Coronary artery (tissue), 2 donors: Measurements from ENCODE around the gene ASB5.
"Not testable (repeated sequence)": the region's sequence is repeated elsewhere in the genome, so short reads cannot be mapped to it uniquely, and the experiment has no call there.

Experiments used
- DNase-seq: peaks from one replicate; pipeline ENCODE4 v3.0.0-alpha.2; 2017; ENCODE audit warnings: low spot score
- H3K27ac ChIP-seq, 2 donors: fragments of 200-600 bp; sonication (generic); one replicate each; pipeline ENCODE4 v1.5.1; 2016 to 2019
- H3K4me3 ChIP-seq: fragments of 200-600 bp; sonication (generic); 2 replicates; pipeline ENCODE4 v1.5.1; 2016; ENCODE audit warnings: mild to moderate bottlenecking, moderate library complexity
- TF ChIP-seq, protein P1 (sequence below): fragments of 200-600 bp; sonication (generic); IDR thresholded peaks from one replicate; pipeline ENCODE4 v1.5.1; 2019; ENCODE audit warnings: antibody characterized with exemption

Gene ASB5

DNA sequence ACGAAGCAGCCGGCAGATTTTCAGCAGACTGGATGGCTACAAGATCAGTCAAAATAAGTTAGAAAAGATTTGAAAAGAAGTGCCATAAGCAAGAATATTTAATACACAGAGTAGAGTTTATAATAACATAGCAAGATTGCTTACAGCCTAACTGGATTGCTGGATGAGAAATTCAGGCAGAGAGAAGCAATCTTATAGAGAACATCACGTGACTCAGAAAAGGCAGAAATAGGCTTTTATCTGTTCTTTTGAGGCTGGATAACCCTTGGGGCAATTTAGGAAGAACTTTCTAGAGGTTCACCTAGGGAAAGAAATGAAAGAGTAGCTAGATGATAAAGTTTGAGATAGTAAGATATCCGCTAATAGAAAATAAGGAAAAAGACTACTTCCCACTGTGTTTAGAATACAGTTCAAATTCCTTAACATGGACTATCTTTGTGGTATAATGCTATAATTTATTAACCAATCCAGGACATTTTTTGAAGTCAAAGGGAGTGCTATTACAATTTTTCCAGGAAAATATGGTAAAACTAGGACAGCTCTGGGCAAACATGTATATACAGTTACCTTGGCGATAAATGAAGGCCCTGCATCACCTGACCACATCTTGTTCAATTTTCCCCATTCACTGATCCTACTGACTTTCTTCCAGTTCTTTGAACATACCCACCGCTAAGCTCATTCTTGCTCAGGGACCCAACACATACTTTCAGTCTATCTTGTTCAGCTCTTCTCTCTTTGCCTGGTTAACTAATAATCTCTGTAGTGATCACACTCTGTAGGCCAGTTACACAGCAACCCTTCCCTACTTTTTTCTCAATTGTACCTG lies 38.0 kb upstream of the ASB5 start:
- TF ChIP-seq, protein P1, sequence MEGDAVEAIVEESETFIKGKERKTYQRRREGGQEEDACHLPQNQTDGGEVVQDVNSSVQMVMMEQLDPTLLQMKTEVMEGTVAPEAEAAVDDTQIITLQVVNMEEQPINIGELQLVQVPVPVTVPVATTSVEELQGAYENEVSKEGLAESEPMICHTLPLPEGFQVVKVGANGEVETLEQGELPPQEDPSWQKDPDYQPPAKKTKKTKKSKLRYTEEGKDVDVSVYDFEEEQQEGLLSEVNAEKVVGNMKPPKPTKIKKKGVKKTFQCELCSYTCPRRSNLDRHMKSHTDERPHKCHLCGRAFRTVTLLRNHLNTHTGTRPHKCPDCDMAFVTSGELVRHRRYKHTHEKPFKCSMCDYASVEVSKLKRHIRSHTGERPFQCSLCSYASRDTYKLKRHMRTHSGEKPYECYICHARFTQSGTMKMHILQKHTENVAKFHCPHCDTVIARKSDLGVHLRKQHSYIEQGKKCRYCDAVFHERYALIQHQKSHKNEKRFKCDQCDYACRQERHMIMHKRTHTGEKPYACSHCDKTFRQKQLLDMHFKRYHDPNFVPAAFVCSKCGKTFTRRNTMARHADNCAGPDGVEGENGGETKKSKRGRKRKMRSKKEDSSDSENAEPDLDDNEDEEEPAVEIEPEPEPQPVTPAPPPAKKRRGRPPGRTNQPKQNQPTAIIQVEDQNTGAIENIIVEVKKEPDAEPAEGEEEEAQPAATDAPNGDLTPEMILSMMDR: no peak
- H3K27ac ChIP-seq: no peak overlapping the region
- H3K4me3 ChIP-seq: no peak overlapping the region
- DNase-seq: no peak

DNA sequence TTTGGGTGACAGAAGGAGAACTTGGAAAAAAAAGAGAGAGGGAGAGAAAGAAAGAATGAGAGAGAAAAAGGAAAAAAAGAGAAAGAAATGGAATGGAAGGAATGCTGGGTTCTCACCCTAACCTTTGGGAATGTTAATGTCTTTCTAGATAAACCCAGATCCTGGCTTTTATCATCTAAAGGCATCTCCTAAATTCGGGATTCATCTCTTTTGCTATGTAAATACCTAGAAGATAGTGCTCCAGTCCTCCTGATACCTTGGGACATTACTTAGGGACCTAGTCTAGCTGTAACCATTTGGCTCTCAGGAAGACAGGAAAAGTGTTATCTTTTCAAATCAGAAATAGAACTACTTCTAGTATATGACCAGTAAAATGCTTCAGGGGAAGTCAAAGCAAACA lies 34.9 kb upstream of the ASB5 start:
- Histone ChIP-seq H3K27ac (no peak overlapping the region), H3K4me3 (no peak overlapping the region)
- TF ChIP-seq, protein P1: no peak
- DNase-seq: no peak

DNA sequence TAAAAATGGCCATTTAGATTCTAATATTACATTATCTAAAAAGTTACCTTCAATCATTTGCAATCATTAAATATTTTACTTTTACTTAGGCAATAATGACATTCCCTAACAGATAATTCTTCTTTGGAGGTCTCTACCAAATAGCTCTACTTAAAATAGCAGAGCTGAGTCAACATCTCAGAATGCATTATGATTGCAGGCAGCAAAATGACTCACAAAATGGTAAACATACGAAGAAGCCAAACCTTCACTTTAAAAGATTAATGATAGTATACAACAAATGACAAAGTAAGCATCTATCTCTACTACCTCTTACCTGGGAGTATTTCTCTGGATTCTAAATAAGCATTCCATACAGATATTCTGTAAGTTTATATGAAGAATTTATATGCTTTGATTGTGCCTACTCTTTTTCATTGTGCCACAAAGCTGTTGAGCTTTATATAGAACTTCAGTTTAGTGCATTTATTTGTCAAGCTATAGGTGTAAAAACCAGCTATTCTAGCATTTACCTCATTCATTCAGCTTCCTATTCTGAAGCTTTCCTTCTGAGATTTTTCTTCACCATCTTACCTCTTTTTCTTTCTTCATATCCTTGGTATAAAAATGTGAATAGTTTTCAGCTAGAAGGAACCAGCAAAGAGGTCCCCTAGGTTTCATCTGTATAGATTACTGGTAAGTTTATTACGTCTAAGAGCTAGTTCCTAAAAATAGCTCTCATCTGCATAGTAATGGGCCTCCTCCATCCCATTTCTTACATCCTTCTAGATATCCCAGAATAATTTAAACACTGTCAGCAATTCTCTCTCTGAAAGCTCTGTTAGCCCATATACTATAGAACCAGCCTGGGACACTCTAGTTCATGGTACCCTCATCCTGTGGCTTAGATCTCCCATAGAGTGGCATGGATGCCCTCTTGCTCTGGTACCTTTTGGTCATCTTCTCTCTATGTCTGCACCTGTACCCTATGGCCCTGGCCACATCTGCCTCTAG lies 33.6 kb upstream of the ASB5 start:
- H3K4me3 ChIP-seq: no peak overlapping the region
- H3K27ac ChIP-seq: no peak overlapping the region
- no peak for DNase-seq
- TF ChIP-seq, protein P1: no peak

DNA sequence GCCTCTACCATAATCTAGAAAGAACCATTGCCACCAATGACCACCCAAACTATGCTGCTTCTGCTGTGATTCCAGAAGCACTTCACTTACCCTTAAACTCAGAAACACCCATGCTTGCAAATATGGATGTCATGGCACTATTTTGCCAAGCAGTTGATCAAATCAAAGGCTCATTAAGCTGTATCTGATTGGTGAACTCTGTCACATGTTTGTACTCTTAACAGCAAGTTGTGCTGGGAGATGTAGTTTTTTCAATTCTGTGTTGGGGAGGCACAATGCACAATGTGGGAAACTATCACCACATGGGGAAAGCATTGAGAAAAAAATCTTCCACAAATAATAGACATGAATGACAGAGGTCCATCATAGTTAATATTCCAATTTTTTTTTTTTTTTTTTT lies 31.5 kb upstream of the ASB5 start:
- no peak overlapping the region for H3K27ac ChIP-seq
- no peak overlapping the region for H3K4me3 ChIP-seq
- DNase-seq: no peak
- TF ChIP-seq, protein P1: no peak

DNA sequence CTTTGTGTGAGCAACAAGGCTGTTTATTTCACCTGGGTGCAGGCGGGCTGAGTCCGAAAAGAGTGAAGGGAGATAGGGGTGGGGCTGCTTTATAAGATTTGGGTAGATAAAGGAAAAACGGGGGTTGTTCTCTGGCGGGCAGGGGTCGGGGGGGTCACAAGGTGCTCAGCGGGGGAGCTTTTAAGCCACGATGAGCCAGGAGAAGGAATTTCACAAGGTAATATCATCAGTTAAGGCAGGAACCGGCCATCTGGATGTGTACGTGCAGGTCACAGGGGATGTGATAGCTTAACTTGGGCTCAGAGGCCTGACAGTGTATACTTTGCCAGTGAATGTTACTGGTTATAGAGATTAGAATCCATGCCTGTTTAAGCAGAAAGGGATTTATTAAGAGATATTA lies 31.0 kb upstream of the ASB5 start:
- Histone ChIP-seq H3K27ac (no peak overlapping the region), H3K4me3 (no peak overlapping the region)
- TF ChIP-seq, protein P1: no peak
- DNase-seq: no peak

DNA sequence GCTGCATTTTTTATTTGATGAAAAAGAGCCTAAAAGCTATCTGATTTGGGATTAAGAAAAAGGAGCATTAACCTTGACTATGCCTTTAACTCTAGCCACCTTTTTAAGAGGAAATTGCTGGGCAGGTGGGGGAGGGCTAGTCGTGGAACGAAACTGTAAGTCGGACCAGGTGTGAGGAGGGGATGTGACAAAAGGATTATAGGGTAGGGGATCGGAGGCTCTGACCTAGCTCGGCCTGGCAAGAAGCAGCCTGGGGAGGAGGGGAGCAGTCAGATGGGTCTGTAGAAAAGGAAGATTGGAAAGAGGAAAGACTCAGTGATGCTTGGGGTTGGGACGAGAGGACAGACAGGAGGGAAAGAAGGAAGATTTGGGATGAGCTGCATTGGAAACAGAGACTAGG lies 29.6 kb upstream of the ASB5 start:
- DNase-seq: no peak
- no peak overlapping the region for H3K4me3 ChIP-seq
- no peak overlapping the region for H3K27ac ChIP-seq
- TF ChIP-seq, protein P1: no peak

DNA sequence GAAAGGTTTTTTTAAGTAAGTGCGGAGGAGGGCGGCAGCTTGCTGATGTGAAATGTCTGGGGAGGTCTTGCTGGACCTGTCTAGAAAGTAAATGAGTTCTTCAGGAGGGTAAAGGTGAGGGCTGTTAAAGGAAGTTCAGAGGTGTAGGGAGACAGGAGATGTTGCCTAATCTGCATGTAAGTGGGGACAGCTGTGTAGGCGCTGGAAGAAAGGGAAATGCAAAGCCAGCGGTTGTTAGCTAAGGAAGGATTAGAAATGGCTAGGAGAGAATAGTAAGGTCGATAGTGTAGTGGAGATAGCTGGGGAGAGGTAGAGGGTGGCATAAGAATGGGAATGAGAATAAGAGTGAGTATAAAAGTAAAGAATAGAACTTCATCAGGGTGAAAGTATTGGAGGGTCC lies 26.9 kb upstream of the ASB5 start:
- DNase-seq, H3K27ac ChIP-seq, H3K4me3 ChIP-seq: not testable (repeated sequence)
